LNCaP clone FGC (cell line): Measurements from ENCODE around the gene SIAH2.

Experiments used
- DNase-seq: peaks from one replicate; pipeline ENCODE4 v3.0.0-alpha.2; 2011; ENCODE audit warnings: low read depth
- H3K4me3 ChIP-seq: 2 replicates; pipeline ENCODE4 v1.5.1; 2011; ENCODE audit warnings: mild to moderate bottlenecking, low read depth, low read length, control low read depth
- TF ChIP-seq, protein P1 (sequence below): IDR thresholded peaks from 2 replicates; pipeline ENCODE4 v1.5.1; 2012; ENCODE audit warnings: mild to moderate bottlenecking; ENCODE audit not compliant: control insufficient read depth, insufficient read depth; ENCODE audit errors: extremely low read depth

SIAH2 gene

DNA sequence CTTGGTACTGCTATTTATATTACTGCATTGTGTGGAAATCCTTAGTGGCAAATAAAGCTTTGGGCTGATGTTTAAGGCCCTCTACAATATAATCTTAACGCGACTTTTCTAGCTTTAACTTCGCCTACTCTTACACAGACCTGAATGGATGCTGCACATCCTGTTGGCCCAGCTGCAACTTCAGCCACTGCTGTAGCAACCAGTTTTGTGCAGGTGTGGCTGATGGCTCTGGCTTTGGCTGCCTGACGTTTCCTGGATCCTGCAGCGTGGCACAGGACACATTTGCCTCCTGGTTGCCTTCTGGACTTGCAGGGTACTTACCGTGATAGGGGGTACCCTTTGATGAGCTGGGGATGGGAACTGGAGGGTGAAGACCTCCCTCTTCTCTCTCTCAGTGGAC is 39.0 kb downstream of the SIAH2 start:
- no peak for DNase-seq
- TF ChIP-seq, protein P1, sequence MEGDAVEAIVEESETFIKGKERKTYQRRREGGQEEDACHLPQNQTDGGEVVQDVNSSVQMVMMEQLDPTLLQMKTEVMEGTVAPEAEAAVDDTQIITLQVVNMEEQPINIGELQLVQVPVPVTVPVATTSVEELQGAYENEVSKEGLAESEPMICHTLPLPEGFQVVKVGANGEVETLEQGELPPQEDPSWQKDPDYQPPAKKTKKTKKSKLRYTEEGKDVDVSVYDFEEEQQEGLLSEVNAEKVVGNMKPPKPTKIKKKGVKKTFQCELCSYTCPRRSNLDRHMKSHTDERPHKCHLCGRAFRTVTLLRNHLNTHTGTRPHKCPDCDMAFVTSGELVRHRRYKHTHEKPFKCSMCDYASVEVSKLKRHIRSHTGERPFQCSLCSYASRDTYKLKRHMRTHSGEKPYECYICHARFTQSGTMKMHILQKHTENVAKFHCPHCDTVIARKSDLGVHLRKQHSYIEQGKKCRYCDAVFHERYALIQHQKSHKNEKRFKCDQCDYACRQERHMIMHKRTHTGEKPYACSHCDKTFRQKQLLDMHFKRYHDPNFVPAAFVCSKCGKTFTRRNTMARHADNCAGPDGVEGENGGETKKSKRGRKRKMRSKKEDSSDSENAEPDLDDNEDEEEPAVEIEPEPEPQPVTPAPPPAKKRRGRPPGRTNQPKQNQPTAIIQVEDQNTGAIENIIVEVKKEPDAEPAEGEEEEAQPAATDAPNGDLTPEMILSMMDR = no peak
- no peak overlapping the region for H3K4me3 ChIP-seq

DNA sequence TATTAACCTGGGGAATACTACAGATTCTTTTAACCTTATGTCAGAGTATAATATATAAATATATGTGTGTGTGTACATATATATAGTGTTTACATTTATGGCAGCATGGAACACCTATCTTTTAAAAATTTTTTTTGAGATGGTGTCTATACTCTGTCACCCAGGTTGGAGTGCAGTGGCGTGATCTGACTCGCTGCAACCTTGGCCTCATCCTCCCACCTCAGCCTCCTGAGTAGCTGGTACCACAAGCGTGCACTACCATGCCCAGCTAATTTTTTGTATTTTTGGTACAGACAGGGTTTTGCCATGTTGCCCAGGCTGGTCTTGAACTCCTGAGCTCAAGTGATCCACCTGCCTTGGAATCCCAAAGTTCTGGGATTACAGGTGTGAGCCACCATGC is 40.7 kb downstream of the SIAH2 start:
- H3K4me3 ChIP-seq = no peak overlapping the region
- no peak for DNase-seq
- TF ChIP-seq, protein P1 = no peak

GRCh38 chr3:150721285-150722130 is 41.5 kb downstream of the SIAH2 start:
- no peak overlapping the region for H3K4me3 ChIP-seq
- TF ChIP-seq, protein P1 = peak; percentile 88
- DNase-seq = no peak

GRCh38 chr3:150720444-150720843 is 42.5 kb downstream of the SIAH2 start:
- no peak for DNase-seq
- TF ChIP-seq, protein P1 = no peak
- no peak overlapping the region for H3K4me3 ChIP-seq

DNA sequence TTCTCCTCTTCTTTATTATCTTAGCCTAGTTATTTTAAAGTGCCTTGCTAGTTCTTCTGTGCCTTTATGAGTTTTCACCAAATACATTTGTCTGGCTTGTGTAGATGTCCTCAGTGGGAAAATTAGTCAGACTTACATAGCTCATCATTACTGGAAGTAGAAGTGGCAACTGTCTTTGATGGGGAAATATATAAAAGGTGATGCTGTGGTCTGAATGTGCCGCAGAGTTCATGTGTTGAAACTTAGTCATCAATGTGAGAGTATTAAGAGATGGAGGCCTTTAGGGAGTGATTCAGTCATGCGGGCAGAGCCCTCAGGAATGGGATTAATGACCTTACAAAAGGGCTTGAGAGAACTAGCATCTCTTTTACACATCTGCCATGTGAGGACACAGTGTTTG is 52.9 kb downstream of the SIAH2 start:
- no peak for DNase-seq
- H3K4me3 ChIP-seq = no peak overlapping the region
- TF ChIP-seq, protein P1 = no peak

DNA sequence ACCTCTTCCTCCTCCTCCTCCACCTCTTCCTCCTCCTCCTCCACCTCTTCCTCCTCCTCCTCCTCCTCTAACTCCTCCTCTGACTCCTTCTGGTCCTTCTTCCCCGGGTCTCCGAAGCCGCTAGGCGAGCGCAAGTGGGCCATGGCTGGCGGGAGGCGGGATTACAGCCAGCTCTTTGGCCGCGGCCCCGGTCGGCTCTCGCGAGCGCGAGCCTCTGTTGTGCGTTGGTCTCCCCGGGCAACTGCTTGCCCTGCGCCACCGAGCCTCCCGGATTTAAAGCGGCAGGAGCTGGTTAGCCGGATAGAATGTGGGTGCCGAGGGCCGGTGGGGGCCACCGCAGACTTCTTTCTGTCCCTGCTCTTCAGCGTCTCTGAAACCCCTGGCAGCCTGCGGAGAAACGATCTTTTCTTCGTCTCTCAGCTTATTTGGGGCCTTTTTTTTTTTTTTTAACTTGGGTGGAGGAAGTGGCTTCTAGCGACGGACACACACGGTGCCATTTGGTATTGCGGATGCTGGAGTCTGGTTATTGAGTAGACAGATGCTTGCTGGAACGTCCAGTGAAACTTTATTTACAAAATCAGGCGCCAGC is 59.1 kb downstream of the SIAH2 start, which contains the start of gene ERICH6:
Gene ERICH6, minus strand, starts transcription at position 165 of the 589 bp plus-strand sequence. Its CDS starts 22 bp downstream, at position 143.
- H3K4me3 ChIP-seq = peak within 1 kb of the TSS; percentile 56
- peak; percentile 46 for DNase-seq
- TF ChIP-seq, protein P1 = no peak
